Raji (cell line): Measurements from ENCODE around the gene RRP36.
A peak's percentile ranks its signal among the peaks of the same experiment; 100 is the strongest.

Experiments
- POLR2A ChIP-seq: IDR thresholded peaks from 2 replicates; pipeline ENCODE4 v1.6.1; 2011; ENCODE audit warnings: low read depth, low read length, control low read depth; ENCODE audit not compliant: insufficient read depth

The RRP36 gene

GRCh38 chr6:43052225-43052841 lies 30.9 kb downstream of the RRP36 start:
- TF ChIP-seq POLR2A = no peak

- TF ChIP-seq POLR2A = no peak
Measured at GRCh38 chr6:43052842-43053544, 31.6 kb downstream of the RRP36 start.

- TF ChIP-seq POLR2A = peak; percentile 84
Measured at GRCh38 chr6:43053545-43054205, 32.3 kb downstream of the RRP36 start, which contains the start of gene CUL7. TSS of gene CUL7 (minus strand) at chr6:43053851. CDS start at chr6:43052788, 1,063 bp downstream.

- TF ChIP-seq POLR2A = no peak
Measured at GRCh38 chr6:43054206-43054943, 33.0 kb downstream of the RRP36 start.

GRCh38 chr6:43055966-43056365 lies 34.5 kb downstream of the RRP36 start:
- TF ChIP-seq POLR2A = no peak

- no peak for TF ChIP-seq POLR2A
Measured at GRCh38 chr6:43058531-43058930, 37.1 kb downstream of the RRP36 start.

- peak; percentile 89 for TF ChIP-seq POLR2A
Measured at GRCh38 chr6:43059168-43060033, 38.0 kb downstream of the RRP36 start, which contains the start of the genes KLC4 and MRPL2. TSS of gene KLC4 (plus strand) at chr6:43059631. CDS start at chr6:43061336, 1,705 bp downstream. TSS of gene MRPL2 (minus strand) at chr6:43059434. CDS start at chr6:43059381, 53 bp downstream.

GRCh38 chr6:43060034-43060754 lies 38.8 kb downstream of the RRP36 start:
- TF ChIP-seq POLR2A = no peak

GRCh38 chr6:43060755-43061633 lies 39.6 kb downstream of the RRP36 start:
- TF ChIP-seq POLR2A = no peak

- TF ChIP-seq POLR2A = no peak
Measured at GRCh38 chr6:43061861-43062260, 40.4 kb downstream of the RRP36 start.

- no peak for TF ChIP-seq POLR2A
Measured at GRCh38 chr6:43062818-43063217, 41.4 kb downstream of the RRP36 start.

GRCh38 chr6:43070028-43070632 lies 48.7 kb downstream of the RRP36 start:
- TF ChIP-seq POLR2A = no peak
